IMR-90 (cell line): ENCODE measurements around the gene ZBTB9. TPM values are rescaled to one million over a fixed set of nuclear protein-coding genes. Genes with fewer than 3 reads are reported as not detected.

ENCODE experiments used
- ATAC-seq: fragments of 200-7000 bp; cut with Tn5 transposase; 2 replicates; pipeline ENCODE4 v1.9.1; 2020; ENCODE audit warnings: low read depth, mild to moderate bottlenecking, moderate library complexity
- BruUV-seq: library from RNA; stranded (reverse); fragments of 400-500 nt; replicated peaks from 2 replicates; lab custom pipeline; 2021; lab: Mats Ljungman, UMichigan
- CTCF ChIA-PET: fragments of 300-600 bp; formaldehyde crosslinking; extraction: SDS; loops from one replicate; lab custom pipeline; 2021; ENCODE audit warnings: antibody characterized with exemption; lab: Yijun Ruan, JAX
- POLR2A ChIA-PET: fragments of 300-600 bp; sonication (Branson Sonifier 250); formaldehyde crosslinking; loops from one replicate; lab custom pipeline; 2022; ENCODE audit warnings: antibody characterized with exemption; ENCODE audit not compliant: unreplicated experiment; lab: Charles Lee
- DNase-seq: peaks from one replicate; pipeline ENCODE4 v3.0.0; 2013
- H2AFZ ChIP-seq: replicated peaks from 2 replicates; pipeline ENCODE3; 2013; ENCODE audit warnings: low read length, mild to moderate bottlenecking; ENCODE audit not compliant: poor library complexity
- H2AK5ac ChIP-seq: 2 replicates; pipeline ENCODE4 v1.6.1; 2013; ENCODE audit warnings: low read depth, low read length, inconsistent platforms
- H2AK9ac ChIP-seq: replicated peaks from 2 replicates; pipeline ENCODE3; 2013; ENCODE audit warnings: mild to moderate bottlenecking, low read depth, low read length, moderate library complexity; ENCODE audit not compliant: poor library complexity
- H2BK120ac ChIP-seq: 2 replicates; pipeline ENCODE4 v1.6.1; 2013; ENCODE audit warnings: low read depth, low read length, inconsistent platforms
- H2BK15ac ChIP-seq: 3 replicates; pipeline ENCODE4 v1.6.1; 2013; ENCODE audit warnings: low read depth, low read length, inconsistent platforms
- H2BK20ac ChIP-seq: 2 replicates; pipeline ENCODE4 v1.6.1; 2013; ENCODE audit warnings: low read depth, mild to moderate bottlenecking, inconsistent platforms, low read length, moderate library complexity
- H2BK5ac ChIP-seq: 2 replicates; pipeline ENCODE4 v1.6.1; 2013; ENCODE audit warnings: mild to moderate bottlenecking, low read depth, low read length, inconsistent platforms; ENCODE audit not compliant: poor library complexity, severe bottlenecking
- H3K14ac ChIP-seq: replicated peaks from 2 replicates; pipeline ENCODE4 v1.6.1; 2013; ENCODE audit warnings: low read depth, low read length, inconsistent platforms
- H3K18ac ChIP-seq: 2 replicates; pipeline ENCODE4 v1.6.1; 2013; ENCODE audit warnings: low read depth, low read length, control low read depth
- H3K23ac ChIP-seq: 2 replicates; pipeline ENCODE4 v1.6.1; 2013; ENCODE audit warnings: low read depth, low read length, inconsistent platforms
- H3K27ac ChIP-seq: 2 replicates; pipeline ENCODE4 v1.5.1; 2013; ENCODE audit warnings: mild to moderate bottlenecking, control low read depth, low read length; ENCODE audit not compliant: insufficient read depth
- H3K27me3 ChIP-seq: 2 replicates; pipeline ENCODE4 v1.6.1; 2013; ENCODE audit warnings: low read length; ENCODE audit not compliant: control insufficient read depth, insufficient read depth
- H3K36me3 ChIP-seq: 2 replicates; pipeline ENCODE4 v1.6.1; 2013; ENCODE audit warnings: low read length, mixed read lengths; ENCODE audit not compliant: control insufficient read depth, insufficient read depth
- H3K4ac ChIP-seq: 2 replicates; pipeline ENCODE4 v1.6.1; 2013; ENCODE audit warnings: low read depth, low read length, inconsistent platforms
- H3K4me1 ChIP-seq: 2 replicates; pipeline ENCODE4 v1.6.1; 2013; ENCODE audit warnings: low read length, mixed read lengths; ENCODE audit not compliant: control insufficient read depth, insufficient read depth
- H3K4me2 ChIP-seq: 2 replicates; pipeline ENCODE4 v1.6.1; 2013; ENCODE audit warnings: low read depth, mild to moderate bottlenecking, control low read depth, low read length, moderate library complexity
- H3K4me3 ChIP-seq: 2 replicates; pipeline ENCODE4 v1.5.1; 2013; ENCODE audit warnings: low read depth, mild to moderate bottlenecking, control low read depth, low read length, moderate library complexity; ENCODE audit not compliant: insufficient read depth
- H3K56ac ChIP-seq: 2 replicates; pipeline ENCODE4 v1.6.1; 2013; ENCODE audit warnings: low read length, inconsistent platforms; ENCODE audit not compliant: insufficient read depth; ENCODE audit errors: extremely low read depth
- H3K79me1 ChIP-seq, 2 experiments: 2 replicates each; pipeline ENCODE4 v1.6.1; 2013; ENCODE audit warnings: low read length in 2 of 2, inconsistent platforms in 1 of 2, low read depth in 1 of 2
- H3K9ac ChIP-seq: 2 replicates; pipeline ENCODE4 v1.6.1; 2013; ENCODE audit warnings: low read depth, low read length, control low read depth
- H3K9me1 ChIP-seq: 2 replicates; pipeline ENCODE4 v1.6.1; 2013; ENCODE audit warnings: low read length, inconsistent platforms; ENCODE audit not compliant: insufficient read depth
- H3K9me3 ChIP-seq: 2 replicates; pipeline ENCODE4 v1.6.1; 2013; ENCODE audit warnings: low read length; ENCODE audit not compliant: control insufficient read depth, insufficient read depth
- H4K20me1 ChIP-seq: 2 replicates; pipeline ENCODE4 v1.6.1; 2013; ENCODE audit warnings: low read length, inconsistent platforms; ENCODE audit not compliant: insufficient read depth
- H4K5ac ChIP-seq: 2 replicates; pipeline ENCODE4 v1.6.1; 2013; ENCODE audit warnings: mild to moderate bottlenecking, low read depth, low read length, control low read depth
- H4K8ac ChIP-seq, 2 experiments: 2 replicates each; pipeline ENCODE4 v1.6.1; 2013; ENCODE audit warnings: low read depth in 2 of 2, low read length in 2 of 2, control low read depth in 1 of 2, inconsistent platforms in 1 of 2
- H4K91ac ChIP-seq: 2 replicates; pipeline ENCODE4 v1.6.1; 2013; ENCODE audit warnings: low read depth, low read length, inconsistent platforms; ENCODE audit not compliant: insufficient read depth
- BHLHE40 ChIP-seq: fragments of 150-350 bp; IDR thresholded peaks from 2 replicates; pipeline ENCODE4 v1.6.1; 2016; ENCODE audit warnings: mild to moderate bottlenecking, low read depth, low read length
- CEBPB ChIP-seq: IDR thresholded peaks from 2 replicates; pipeline ENCODE4 v1.6.1; 2012; ENCODE audit warnings: low read depth, low read length, improper control_type of control experiment
- CHD1 ChIP-seq: IDR thresholded peaks from 2 replicates; pipeline ENCODE4 v1.6.1; 2012; ENCODE audit warnings: low read depth, low read length, improper control_type of control experiment
- CTCF ChIP-seq: conservative IDR thresholded peaks from 2 replicates; pipeline ENCODE4 v1.5.1; 2012; ENCODE audit warnings: mild to moderate bottlenecking, low read depth, low read length, improper control_type of control experiment
- MAFK ChIP-seq: IDR thresholded peaks from 2 replicates; pipeline ENCODE4 v1.6.1; 2012; ENCODE audit warnings: low read depth, low read length, improper control_type of control experiment
- MAZ ChIP-seq: IDR thresholded peaks from 2 replicates; pipeline ENCODE4 v1.6.1; 2012; ENCODE audit warnings: low read depth, mild to moderate bottlenecking, low read length, improper control_type of control experiment, moderate library complexity, borderline replicate concordance
- MXI1 ChIP-seq: IDR thresholded peaks from 2 replicates; pipeline ENCODE4 v1.6.1; 2012; ENCODE audit warnings: low read depth, mild to moderate bottlenecking, low read length, moderate library complexity, borderline replicate concordance
- NFE2L2 ChIP-seq: fragments of 150-350 bp; IDR thresholded peaks from 2 replicates; pipeline ENCODE4 v1.6.1; 2016; ENCODE audit warnings: low read depth, mild to moderate bottlenecking, low read length
- POLR2A ChIP-seq: IDR thresholded peaks from 2 replicates; pipeline ENCODE4 v1.6.1; 2012; ENCODE audit warnings: mild to moderate bottlenecking, low read depth, low read length
- RAD21 ChIP-seq: IDR thresholded peaks from 2 replicates; pipeline ENCODE4 v1.6.1; 2012; ENCODE audit warnings: low read length, improper control_type of control experiment
- SMC3 ChIP-seq: fragments of 150-350 bp; IDR thresholded peaks from 2 replicates; pipeline ENCODE4 v1.6.1; 2016; ENCODE audit warnings: low read depth, mild to moderate bottlenecking, antibody characterized with exemption, low read length, moderate library complexity
- USF2 ChIP-seq: fragments of 150-350 bp; IDR thresholded peaks from 2 replicates; pipeline ENCODE4 v1.6.1; 2017; ENCODE audit warnings: mild to moderate bottlenecking, antibody characterized with exemption, low read length, low read depth
- WGBS, 2 experiments: methylation state at CpG; one replicate each; pipeline versions ENCODE4 v1.1.5 to v1.1.7; 2013; ENCODE audit warnings: missing lambda C conversion rate in 2 of 2; ENCODE audit not compliant: insufficient read length in 1 of 2; ENCODE audit errors: extremely low coverage in 2 of 2; 5-methylcytosine and 5-hydroxymethylcytosine counted together
- dilution Hi-C: fragments of 300-500 bp; cut with HindIII; formaldehyde crosslinking; loops from one replicate; pipeline ENCODE4 v1.14.3; 2018; ENCODE audit warnings: low sequenced_read_pairs; ENCODE audit not compliant: unreplicated experiment
- in situ Hi-C: fragments of 300-500 bp; cut with MboI; formaldehyde crosslinking; loops from 3 replicates; pipeline ENCODE4 v1.14.3; 2019; ENCODE audit warnings: low sequenced_read_pairs, inconsistent platforms, mixed read lengths
- intact Hi-C: fragments of 100-400 bp; cut with micrococcal nuclease; formaldehyde crosslinking; loops from 2 replicates; pipeline ENCODE4 v1.10.0; 2022
- polyA plus RNA-seq, 3 experiments: library from polyadenylated mRNA; depleted of rRNA; stranded (reverse); fragments of >200 nt; gene quantifications; 2 replicates each; pipeline ENCODE4 v1.2.3, GENCODE V29; 2012; ENCODE audit warnings: low replicate concordance in 1 of 3
- total RNA-seq: library from RNA; depleted of rRNA; stranded (reverse); fragments of >200 nt; gene quantifications from 2 replicates; pipeline ENCODE4 v1.2.3, GENCODE V29; 2012
- TF ChIP-seq, protein P1 (sequence below): fragments of 150-350 bp; IDR thresholded peaks from 2 replicates; pipeline ENCODE4 v1.6.1; 2016; ENCODE audit warnings: low read depth, mild to moderate bottlenecking, low read length, moderate library complexity, borderline replicate concordance

ZBTB9 gene
- total and polyA plus RNA-seq, 2 of the 4 experiments (the other 2 are of a cell fraction) = 5.4 to 5.9 TPM

- Histone ChIP-seq H3K4me2 (peak overlapping the region; percentile 90), H3K23ac (peak overlapping the region; percentile 34; the same call in 1 of the 2 replicates), H2AK5ac (peak overlapping the region; percentile 90), H2BK20ac (no peak overlapping the region; the same call in 1 of the 2 replicates), H2BK5ac (peak overlapping the region; percentile 100), H3K56ac (peak overlapping the region; percentile 96; the same call in 1 of the 2 replicates), H3K14ac (peak overlapping the region; percentile 100), H3K27ac (peak overlapping the region; percentile 100), H3K36me3 (peaks cover 34% of the 10 kb centered on the region), H4K8ac (peak overlapping the region; percentile 83 to 96; a peak in 3 of 4 replicates), H3K4me1 (no peaks in the 10 kb centered on the region; the same call in 1 of the 2 replicates), H3K9ac (peak overlapping the region; percentile 97), H3K4ac (peak overlapping the region; percentile 99), H3K4me3 (peak overlapping the region; percentile 92), H3K18ac (no peak overlapping the region), H3K79me1 (peaks cover 7 to 51% of the 10 kb centered on the region in 2 experiments), H4K5ac (peak overlapping the region; percentile 24), H3K9me3 (no peaks in the 10 kb centered on the region), H2AFZ (peak overlapping the region; percentile 98), H3K9me1 (peaks cover 5% of the 10 kb centered on the region; the same call in 1 of the 2 replicates), H2BK120ac (0 out of 2 replicates have a peak overlapping the region, but pooled peaks have one; percentile 25), H4K91ac (peak overlapping the region; percentile 97; the same call in 1 of the 2 replicates), H3K27me3 (no peaks in the 10 kb centered on the region), H2AK9ac (peak overlapping the region; percentile 89), H4K20me1 (no peaks in the 10 kb centered on the region), H2BK15ac (peak overlapping the region; percentile 100; the same call in 2 of the 3 replicates)
- BruUV-seq = no TSS peak
- in situ Hi-C loops = no loop called here
- intact Hi-C loops = loop anchor here (1.0 to 2.0 kb wide), 2 partner anchors 19 to 201 kb away; partner anchors contain the start of genes KIFC1 and RING1
- DNase-seq (peak; percentile 97), ATAC-seq (peak; percentile 84)
- WGBS, 2 experiments = 0% methylated on average over 19 of the region's 65 CpGs; no CpG with 5 or more reads in 1 of the 2 experiments
- POLR2A ChIA-PET = interaction anchor here (0.6 kb wide), 1 partner anchor 16 kb away, joined by 9 read pairs; no protein-coding TSS in a partner anchor
- CTCF ChIA-PET = no interaction called here
- dilution Hi-C loops = no loop called here
- TF ChIP-seq BHLHE40 = peak; percentile 50; the same call in 1 of the 2 replicates
- no peak for TF ChIP-seq RAD21
- peak; percentile 85; the same call in 1 of the 2 replicates for TF ChIP-seq MAZ
- peak; percentile 95 for TF ChIP-seq MXI1
- TF ChIP-seq MAFK = no peak
- no peak for TF ChIP-seq CHD1
- TF ChIP-seq, protein P1, sequence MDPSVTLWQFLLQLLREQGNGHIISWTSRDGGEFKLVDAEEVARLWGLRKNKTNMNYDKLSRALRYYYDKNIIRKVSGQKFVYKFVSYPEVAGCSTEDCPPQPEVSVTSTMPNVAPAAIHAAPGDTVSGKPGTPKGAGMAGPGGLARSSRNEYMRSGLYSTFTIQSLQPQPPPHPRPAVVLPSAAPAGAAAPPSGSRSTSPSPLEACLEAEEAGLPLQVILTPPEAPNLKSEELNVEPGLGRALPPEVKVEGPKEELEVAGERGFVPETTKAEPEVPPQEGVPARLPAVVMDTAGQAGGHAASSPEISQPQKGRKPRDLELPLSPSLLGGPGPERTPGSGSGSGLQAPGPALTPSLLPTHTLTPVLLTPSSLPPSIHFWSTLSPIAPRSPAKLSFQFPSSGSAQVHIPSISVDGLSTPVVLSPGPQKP = no peak
- no peak for TF ChIP-seq NFE2L2
- TF ChIP-seq CTCF = no peak
- TF ChIP-seq SMC3 = no peak
- no peak for TF ChIP-seq CEBPB
- TF ChIP-seq POLR2A = peak; percentile 69; the same call in 1 of the 2 replicates
- 0 out of 2 replicates have a peak, but pooled peaks have one; percentile 57 for TF ChIP-seq USF2
These were observed 44.2 kb upstream of the ZBTB9 start for GRCh38 chr6:33410050-33410710.
